Fibroblast of skin of left biceps (primary cell): ENCODE measurements around the gene RHEX.

Experiments used
- DNase-seq, 2 experiments: peaks; one replicate each; pipeline ENCODE4 v3.0.0-alpha.2; 2013; ENCODE audit warnings: low read depth in 2 of 2

Gene RHEX

GRCh38 chr1:206089341-206089740 lies 36.4 kb downstream of the RHEX start:
- no peak for DNase-seq

GRCh38 chr1:206094024-206094423 lies 41.1 kb downstream of the RHEX start:
- no peak for DNase-seq

- DNase-seq = no peak
Measured at GRCh38 chr1:206097381-206097780, 44.4 kb downstream of the RHEX start.

- DNase-seq = no peak
Measured at GRCh38 chr1:206098242-206098919, 45.4 kb downstream of the RHEX start.

GRCh38 chr1:206100226-206100815 lies 47.3 kb downstream of the RHEX start:
- DNase-seq = no peak

GRCh38 chr1:206101351-206102045 lies 48.5 kb downstream of the RHEX start:
- no peak for DNase-seq

GRCh38 chr1:206102292-206102936 lies 49.4 kb downstream of the RHEX start:
- DNase-seq = no peak

GRCh38 chr1:206103979-206104378 lies 51.0 kb downstream of the RHEX start:
- no peak for DNase-seq

- DNase-seq = no peak
Measured at GRCh38 chr1:206105464-206105995, 52.6 kb downstream of the RHEX start.

GRCh38 chr1:206106328-206107167 lies 53.6 kb downstream of the RHEX start:
- peak; percentile 56 to 61 for DNase-seq

- no peak for DNase-seq
Measured at GRCh38 chr1:206107168-206107544, 54.2 kb downstream of the RHEX start.

GRCh38 chr1:206108635-206109034 lies 55.7 kb downstream of the RHEX start:
- no peak for DNase-seq

- DNase-seq = no peak
Measured at GRCh38 chr1:206109718-206110117, 56.7 kb downstream of the RHEX start.

- DNase-seq = no peak
Measured at GRCh38 chr1:206110161-206110560, 57.2 kb downstream of the RHEX start.

GRCh38 chr1:206110820-206111219 lies 57.8 kb downstream of the RHEX start:
- no peak for DNase-seq

- no peak for DNase-seq
Measured at GRCh38 chr1:206111271-206111927, 58.4 kb downstream of the RHEX start.

GRCh38 chr1:206112600-206113301 lies 59.8 kb downstream of the RHEX start:
- DNase-seq = no peak

GRCh38 chr1:206114692-206115640 lies 62.0 kb downstream of the RHEX start:
- no peak for DNase-seq

GRCh38 chr1:206115791-206116190 lies 62.8 kb downstream of the RHEX start:
- DNase-seq = no peak
